Dedifferentiated amniotic fluid mesenchymal stem cell (primary cell): ENCODE data around the gene ZNF644.
"Not testable (repeated sequence)": the region's sequence is repeated elsewhere in the genome, so short reads cannot be mapped to it uniquely, and the experiment has no call there.

Experiments used
- DNase-seq: peaks from one replicate; pipeline ENCODE4 v3.0.0-alpha.2; 2016; ENCODE audit errors: extremely low spot score

Gene ZNF644

DNA sequence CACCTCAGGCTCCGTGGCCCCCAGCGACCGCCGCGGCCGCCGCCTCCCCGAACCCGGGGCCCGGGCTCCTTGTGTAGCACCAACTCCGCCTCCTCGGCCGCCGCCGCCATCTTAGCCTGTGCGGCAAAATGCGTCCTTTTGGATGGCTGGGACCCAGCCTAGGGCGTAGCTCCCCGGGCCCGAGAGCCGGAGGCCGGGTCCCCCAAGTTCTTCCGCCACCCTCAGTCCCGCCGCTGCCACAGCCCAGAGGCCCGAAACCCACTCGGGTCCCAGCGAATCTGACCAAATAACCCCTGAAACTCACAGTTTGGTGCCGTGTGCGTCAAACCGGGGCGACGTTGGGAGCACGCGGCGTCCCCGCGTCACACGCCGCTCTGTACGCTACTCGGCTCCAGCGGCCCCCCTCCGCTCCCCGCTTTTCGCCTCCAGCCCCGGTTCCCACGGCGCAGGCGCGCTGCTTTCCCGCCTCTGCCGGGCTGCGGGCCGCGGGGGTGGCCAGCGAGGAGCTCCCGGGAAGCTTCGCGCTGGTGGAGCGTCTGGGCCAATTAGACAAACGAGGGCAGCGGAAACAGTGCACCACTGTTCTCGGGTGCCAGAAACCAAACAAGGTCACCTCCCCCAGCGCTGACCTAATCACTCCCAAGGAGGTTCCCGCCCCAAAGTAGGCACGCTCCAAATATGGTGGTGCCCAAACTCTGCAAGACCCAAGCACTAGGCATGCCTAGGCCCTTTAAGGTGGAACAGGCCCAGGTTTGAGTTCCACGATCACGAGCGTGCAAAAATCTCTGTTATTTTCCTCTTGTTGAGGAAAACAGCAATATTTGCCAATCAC, at the start of gene ZNF644:
Gene ZNF644 (minus strand): TSS at position 350 of the 832 bp plus-strand sequence. CDS start 39,682 bp downstream, outside the sequence.
- DNase-seq, result peak; percentile 85

DNA sequence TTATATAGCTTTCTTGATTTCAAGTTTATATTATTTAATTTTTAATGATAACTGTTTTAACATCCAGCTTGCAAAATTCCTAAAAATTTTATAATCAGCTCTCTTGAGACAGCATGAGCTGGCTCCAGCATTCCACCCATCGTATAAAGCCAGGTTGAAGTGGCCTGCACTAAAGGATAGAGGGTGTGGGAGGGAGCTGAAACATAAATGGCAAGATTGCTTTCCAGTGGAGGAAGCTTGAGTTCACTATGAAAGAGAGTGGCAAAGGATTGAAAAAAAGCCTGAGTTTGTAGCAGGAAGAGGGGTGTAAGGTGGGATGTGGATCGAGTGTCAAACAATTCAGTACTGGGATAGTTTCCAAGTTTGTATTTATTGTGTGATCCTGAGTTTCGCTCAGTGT, 48.5 kb upstream of the ZNF644 start:
- no peak for DNase-seq

DNA sequence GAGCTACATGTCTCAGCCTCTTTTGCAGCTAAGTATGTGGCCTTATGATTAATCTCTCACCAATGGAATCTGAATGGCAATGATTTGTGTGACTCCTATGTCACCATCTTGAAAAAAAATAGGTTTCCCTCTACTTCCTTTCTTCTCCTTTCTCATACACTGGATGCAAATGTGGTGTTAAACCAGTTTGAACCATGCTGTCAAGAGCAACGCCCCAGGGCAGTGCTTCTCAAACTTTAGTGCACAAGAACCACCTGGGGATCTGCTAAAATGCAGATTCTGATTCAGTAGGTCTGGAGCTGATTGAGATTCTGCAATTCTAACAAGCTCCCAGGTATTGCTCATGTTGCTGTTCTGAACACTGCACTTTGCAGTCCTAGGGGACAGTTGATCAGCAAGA, 44.7 kb upstream of the ZNF644 start:
- DNase-seq, result no peak

DNA sequence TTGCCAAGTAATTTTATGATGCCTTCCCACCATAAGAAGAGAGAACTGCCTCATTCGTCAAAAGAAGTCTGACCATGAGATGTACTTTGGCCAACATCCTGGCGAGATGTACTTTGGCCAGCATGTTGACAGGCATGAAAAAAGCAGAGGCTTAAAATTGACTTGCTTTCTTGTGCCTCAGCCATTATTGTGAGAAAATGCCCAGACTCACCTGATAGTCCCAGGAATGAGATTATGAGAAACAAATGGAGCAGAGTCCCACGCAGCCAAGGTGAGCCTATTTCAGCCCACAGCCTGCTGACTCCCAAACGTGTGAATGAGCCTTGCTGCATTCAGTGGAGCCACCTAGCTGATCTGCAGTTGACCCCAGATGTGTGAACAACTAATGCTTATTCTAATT, 43.5 kb upstream of the ZNF644 start:
- DNase-seq, result no peak

DNA sequence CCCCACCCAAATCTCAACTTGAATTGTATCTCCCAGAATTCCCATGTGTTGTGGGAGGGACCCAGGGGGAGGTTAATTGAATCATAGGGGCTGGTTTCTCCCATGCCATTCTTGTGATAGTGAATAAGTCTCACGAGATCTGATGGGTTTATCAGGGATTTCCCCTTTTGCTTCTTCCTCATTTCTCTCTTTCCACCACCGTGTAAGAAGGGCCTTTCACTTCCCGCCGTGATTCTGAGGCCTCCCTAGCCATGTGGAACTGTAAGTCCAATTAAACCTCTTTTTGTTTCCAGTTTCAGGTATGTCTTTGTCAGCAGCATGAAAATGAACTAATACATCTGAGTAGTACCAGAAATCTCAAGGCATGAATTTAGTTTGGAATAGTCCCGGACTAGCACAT, 41.6 kb upstream of the ZNF644 start:
- not testable (repeated sequence) for DNase-seq

DNA sequence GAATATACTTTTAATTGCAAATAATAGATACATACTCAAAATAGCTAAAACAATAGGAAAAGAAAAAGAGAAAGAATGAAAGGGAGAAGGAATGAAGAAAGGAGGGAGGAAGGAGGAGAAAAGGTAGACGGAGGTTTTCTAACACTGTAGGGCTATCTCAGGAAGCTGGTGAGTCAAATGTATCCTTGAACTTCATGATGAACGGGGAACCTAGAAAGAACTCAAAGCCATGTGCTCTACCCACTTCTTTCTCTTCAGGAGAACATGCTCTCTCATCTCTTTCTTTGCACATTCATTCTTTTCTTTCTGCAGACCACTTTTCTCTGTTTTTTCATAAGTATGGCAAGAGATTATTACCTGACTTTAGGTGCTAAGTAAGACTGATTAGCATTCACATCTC, 37.3 kb upstream of the ZNF644 start:
- no peak for DNase-seq

DNA sequence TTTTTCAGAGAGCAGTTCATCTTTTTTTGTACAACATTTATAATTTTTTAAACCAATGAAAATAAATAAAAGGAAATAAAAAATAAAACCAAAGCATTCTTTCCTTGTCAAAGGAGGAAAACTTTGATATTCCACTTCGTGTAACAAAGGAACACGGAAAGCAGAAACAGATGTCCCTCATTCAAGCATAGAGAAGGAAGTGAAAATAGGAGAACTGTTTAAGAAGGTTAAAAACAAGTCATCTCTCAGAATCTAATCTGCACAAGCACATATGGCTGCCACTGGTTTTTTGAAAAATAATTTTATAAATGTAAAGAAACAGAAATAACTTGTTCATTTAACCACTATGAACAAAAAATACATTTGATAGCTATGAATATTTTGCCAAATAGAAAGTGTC, 35.9 kb upstream of the ZNF644 start:
- DNase-seq, result no peak

DNA sequence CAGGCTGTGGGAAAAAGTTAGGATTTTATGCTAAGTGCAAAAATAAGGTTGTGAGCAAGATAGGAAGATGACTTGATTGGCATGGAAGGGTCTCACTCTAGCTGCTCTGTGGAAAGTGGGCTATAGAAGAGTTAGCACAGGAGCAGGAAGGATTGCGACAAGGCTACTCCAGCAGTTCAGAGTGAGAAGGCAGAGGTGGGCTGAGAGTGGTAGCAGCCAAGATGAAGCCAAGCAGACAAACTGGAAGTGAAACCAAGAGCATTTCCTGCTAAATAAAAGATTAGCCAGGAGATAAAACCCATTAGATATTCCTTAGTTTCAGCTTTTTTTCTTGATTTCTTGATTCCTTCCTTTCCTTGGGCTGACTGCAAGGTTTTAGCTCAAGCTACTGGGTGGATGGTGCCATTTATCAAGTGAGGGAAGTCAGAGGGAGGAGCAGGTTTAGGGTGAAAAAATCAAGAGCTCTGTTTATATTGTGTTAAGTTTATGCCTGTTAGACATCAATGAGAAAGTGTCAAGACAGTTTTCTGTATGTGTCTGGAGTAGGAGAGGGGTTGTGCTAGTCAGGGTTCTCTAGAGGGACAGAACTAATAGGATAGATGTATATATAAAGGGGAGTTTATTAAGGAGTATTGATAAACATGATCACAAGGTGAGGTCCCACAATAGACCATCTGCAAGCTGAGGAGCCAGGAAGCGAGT, 33.1 kb upstream of the ZNF644 start:
- DNase-seq, result no peak

DNA sequence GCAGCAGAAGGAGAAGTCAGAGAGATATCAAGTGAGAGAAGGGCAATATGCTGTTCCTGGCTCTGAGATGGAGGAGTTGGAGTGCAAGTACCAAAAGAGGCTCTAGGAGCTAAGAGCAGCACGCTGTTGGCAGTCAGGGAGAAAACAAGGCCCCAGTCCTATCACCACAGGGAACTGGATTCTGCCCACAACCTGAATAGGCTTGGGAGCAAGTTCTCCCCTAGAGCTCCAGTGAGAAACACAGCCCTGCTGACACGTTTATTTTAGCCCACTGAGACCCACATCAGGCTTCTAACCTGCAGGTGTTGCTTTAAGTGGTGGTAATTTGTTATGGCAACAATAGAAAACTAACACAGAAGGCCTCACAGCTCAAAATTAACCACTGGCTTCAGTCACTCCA, 31.8 kb upstream of the ZNF644 start:
- DNase-seq, result no peak

DNA sequence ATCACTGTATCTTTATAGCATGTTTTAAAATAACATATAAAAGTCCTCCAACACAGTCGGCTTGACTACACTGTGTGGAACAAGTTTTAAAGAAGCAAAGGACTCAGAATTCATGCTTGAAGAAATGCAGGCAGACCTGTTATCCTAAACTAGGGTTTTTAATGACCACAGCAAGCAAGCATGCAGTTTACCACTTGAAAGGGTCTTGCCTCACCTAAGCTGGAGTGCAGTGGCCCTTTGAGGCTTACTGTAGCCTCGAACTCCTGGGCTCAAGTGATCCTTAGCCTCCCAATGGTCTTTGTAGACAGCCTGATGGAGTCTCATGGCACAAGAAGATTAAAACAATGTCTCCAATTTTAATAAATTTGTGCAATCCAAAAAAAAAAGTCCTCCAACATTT, 27.7 kb upstream of the ZNF644 start:
- DNase-seq, result not testable (repeated sequence)

DNA sequence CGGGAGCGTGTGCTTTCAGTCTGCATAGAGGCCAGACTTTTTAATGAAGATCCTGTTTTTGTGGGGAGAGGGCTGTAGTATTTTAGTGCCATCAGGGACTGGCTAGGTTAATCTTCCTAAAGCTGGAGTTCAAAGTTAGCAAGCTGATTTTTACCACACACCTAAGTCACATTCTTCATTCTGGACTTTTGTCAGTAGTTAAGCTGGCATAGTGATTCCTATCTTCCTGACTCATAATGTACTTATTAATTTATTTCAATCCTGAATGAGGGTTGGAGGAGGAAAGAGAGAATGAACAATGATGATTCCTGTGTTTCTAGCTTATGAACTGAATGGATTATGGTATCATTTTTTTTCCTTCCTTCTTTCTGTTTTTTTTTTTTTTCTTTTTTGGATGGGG, 24.9 kb upstream of the ZNF644 start:
- DNase-seq, result no peak

DNA sequence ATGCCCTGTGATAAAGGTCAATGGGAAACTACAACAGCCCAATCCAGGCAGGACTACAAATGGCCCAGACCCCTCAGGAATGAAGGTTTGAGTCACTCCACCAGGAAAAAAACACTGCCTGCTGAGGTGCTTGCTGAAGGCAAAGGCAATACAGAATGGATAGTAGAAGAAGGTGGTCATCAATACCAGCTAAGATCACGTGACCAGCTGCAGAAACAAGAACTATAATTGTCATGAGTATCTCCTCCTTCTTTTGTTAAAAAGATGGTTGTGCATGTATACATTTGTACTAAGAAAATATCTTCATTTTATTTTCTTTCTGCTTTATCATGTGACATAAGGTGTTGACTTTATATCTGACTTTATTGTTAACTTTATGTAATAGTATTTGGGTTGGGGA, 23.4 kb upstream of the ZNF644 start:
- DNase-seq, result no peak

DNA sequence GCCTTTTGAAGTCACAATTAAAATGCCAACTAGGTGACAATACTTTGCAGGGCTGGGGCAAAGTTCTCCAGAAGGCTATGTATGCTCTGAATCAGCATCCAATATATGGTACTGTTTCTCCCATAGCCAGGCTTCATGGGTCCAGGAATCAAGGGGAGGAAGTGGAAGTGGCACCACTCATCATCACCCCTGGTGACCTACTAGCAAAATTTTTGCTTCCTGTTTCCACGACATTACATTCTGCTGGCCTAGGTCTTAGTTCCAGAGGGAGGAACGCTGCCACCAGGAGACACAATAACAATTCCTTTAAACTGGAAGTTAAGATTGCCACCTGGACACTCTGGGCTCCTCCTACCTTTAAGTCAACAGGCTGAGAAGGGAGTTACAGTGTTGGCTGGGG, 22.9 kb upstream of the ZNF644 start:
- DNase-seq, result not testable (repeated sequence)

DNA sequence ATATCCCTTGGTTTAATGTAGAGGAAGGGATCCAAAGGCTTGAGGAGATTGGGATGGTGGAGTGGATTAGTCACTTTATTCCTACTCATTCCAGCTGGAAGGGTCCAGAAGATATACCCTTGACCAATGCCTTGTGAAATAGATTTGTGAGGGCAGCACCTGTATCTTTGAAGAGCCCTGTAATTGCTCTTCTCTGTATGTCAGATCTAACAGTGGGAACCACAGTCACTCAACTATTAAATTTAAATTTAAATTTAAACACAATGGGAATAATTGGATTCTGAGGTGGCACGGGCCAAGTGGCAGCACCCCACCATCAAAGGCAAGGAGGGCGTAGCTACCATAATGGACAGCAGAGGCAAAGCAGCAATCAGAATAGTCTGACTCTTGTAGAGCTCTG, 20.5 kb upstream of the ZNF644 start:
- DNase-seq, result not testable (repeated sequence)

DNA sequence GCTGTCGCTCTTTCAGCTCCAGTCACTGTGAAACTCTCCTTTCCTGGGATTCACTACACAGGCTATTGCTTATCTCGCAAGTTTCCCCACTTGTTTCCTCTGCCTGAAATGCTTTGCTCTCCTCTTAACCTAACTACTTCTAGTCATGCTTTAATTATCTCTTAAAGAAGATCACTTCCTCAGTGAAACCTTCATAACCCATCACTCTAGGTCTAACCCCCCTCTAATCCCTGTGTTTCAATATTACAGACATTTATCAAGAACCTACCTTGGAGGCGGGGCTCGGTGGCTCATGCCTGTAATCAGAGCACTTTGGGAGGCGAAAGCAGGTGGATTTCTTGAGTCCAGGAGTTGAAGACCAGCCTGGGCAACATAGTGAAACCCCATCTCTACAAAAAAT, 16.7 kb upstream of the ZNF644 start:
- DNase-seq, result no peak

DNA sequence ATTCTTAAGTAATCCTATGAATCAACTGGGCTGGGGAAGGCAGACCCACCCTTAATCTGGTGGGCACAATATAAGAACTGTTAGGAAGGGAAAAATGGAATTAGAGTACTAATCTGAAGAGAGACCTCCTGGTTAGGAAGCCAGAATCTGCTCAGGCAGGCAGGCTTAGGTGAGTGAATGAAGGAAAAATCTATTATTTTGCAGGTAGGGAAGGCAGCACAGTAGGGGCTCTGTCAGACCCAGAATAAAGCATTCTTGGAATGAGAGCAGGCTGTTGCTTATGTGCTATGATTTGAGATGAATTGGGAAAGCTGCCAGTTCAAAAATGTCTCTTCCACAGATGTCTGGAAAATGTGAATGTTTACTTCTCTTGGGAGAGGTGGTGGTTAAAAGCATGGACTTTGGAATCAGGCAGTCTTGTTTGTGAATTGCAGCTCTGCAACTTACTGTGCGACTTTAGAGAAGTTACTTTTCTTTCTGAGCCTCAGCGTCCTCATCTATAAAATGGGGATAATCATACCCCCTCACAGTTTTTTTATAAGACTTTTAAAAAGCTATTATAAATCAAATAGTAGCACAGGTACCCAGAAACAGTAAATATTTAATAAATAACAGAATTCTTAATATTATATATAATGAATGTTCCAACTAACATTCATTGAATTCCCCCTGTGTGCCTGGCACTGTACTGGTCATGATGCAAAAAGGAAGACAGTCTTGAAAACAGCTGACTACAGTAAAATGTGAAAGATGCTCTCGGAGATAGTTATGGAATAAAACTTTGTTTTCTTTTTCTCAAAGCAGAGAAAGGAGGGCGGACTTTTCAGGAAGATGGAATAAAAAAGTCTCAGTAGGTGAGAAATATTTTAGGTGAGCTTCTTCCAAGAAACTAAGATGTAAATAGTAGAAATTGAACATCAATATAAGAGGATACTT, 15.3 kb upstream of the ZNF644 start:
- DNase-seq, result peak; percentile 17

DNA sequence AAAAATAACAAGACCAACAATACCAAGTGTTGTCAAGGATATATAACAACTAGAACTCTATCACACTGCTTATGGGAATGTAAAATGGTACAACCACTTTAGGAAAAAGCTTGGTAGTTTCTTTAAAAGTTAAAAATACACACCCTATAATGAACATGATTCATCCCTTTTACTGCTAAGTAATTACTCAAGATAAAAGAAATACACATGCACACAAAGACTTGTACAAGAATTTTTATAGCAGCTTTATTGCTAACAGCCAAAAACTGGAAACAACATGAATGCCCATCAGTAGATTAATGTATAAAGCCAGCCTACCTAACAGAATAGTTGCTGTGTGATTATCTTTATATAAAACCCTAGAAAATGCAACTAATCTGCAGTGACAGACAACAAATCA, 10.5 kb upstream of the ZNF644 start:
- no peak for DNase-seq

DNA sequence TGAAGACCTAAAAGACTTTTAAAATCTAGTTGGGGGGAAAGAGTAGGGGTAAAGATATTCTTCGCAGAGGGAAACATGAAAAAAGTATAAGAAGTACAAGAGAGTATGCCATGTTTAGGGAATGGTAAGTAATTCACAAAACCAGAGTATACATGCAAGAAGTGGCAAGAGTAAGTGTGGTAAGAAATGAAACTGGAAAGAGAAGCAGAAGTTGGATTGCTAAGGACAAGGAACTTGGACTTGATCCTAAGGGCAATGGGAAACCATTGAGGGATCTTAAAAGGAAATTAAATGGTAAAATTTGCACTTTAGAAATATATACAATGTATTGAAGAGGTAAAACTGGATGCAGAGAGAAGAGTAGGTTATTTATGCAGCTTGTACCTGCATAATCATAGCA, 9.2 kb upstream of the ZNF644 start:
- no peak for DNase-seq

DNA sequence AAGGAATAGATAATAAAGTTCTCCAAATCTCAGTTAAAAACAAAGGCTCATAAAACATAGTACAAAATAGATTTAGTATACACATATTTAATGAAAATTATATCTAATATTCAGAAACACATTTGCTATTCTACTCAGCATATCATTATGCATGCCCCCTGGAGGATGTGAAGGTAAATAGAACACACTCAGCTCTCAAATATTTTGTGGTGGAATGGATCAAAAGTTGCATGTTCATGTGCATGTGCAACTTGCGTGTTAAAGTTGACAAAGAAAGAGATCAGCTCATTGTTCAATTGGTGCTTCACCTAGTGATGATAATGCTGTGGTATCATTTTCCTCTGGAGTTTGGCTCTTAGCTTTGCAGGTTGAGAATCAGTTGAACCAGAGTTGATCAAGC, 4.9 kb upstream of the ZNF644 start:
- DNase-seq, result no peak

DNA sequence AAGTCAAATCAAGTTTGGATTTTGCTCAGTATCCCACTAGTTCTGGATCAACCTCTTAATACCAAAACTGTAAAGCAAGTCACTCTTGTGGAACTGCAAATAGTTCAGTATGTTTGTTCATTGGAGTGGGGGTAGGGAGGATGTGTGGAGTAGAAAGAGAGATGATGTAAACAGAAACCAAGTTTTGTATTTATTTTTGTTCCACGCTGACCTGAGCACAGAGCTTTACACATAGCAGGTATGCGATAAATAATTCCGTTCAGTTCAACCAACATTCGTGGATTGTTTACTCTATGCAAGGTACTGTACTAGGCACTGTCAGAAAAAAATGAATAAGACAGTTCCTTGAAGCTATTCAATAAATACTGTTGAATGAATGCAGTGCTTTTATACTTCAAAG, 4.5 kb upstream of the ZNF644 start:
- no peak for DNase-seq

DNA sequence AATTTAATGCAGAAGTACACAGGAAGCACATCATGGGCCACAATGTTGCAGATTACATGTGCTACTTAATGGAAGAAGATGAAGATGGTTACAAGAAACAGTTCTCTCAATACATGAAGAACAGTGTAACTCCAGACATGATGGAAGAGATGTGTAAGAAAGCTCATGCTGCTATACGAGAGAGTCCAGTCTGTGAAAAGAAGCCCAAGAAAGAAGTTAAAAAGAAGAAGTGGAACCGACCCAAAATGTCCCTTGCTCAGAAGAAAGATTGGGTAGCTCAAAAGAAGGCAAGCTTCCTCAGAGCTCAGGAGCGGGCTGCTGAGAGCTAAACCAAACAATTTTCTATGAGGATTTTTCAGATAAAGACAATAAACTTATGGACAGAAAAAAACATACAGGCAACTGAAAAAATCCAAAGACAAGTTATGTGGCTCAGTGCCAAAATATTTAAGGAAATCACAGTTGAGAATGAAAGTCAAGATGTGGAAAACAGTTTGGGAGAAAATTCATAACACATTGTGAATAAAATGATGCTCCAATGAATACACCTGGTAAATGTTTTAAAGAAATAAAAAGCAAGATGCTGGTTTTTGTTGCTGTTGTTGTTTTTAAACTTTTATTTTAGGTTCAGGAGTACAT, 2.8 kb upstream of the ZNF644 start:
- no peak for DNase-seq

DNA sequence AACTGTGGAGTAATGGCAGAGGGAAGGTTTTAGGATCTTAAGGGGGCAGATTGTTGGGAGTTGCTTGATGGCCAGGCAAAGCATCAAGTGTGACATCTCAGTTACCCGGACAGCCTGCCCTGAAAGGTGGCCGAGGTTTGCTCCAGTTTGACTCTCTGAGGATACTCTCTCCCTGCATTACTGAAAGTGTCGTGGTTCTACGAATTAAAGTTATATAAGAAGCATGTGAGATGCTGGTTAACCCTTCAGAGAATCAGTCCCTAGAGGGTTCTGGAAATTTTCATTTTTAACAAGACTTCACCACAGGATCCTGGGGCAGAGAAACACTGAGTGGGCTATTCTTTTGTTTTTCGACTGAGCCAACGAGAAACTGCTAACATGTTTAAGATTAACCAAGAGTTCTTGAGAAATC, 689 bp upstream of the ZNF644 start:
- DNase-seq, result no peak
